Stimulated activated CD4-positive, alpha-beta T cell treated with anti-CD3 and anti-CD28 coated beads, Interleukin-2, amount 100 ng/mL, for 4 hours (primary cell): Measurements from ENCODE around the gene UTF1.

ENCODE experiments used
- DNase-seq: peaks from one replicate; pipeline ENCODE4 v3.0.0-alpha.2; 2020; ENCODE audit warnings: low read depth

UTF1 gene

DNA sequence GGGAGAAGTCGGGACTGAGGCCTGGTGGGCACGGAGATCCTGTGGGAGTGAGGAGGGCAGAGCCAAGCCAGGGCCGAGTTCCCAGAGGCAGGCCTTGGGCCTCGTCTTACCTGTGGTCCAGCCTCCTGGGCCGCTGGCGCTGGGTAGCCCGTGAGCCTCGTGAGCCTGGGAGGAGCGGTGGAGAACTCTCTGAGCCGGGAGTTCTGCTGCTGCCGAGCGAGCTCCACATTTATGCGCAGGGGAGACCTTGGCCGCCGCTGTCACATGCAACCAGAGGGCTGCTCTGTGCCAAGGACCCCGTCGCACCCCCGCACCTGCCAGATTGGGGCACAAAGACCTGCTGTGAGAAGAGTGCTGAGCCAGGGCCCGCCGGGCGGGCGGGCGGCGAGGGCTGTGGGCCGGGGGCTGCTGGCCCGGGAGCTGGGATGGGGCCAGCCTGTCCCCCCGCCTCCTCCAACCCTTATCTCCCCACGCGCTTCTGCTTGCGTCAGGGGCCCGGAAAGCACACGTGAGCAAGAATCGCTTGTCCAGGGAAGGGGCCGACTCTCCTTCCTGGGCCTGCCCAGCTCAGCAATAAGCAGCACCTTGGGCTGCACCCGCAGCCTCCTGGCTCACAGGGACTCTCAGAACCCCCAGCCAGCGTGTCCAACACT lies 17.8 kb downstream of the UTF1 start:
- DNase-seq = no peak

- DNase-seq = no peak
These were observed 18.3 kb downstream of the UTF1 start for GRCh38 chr10:133248334-133248715.

DNA sequence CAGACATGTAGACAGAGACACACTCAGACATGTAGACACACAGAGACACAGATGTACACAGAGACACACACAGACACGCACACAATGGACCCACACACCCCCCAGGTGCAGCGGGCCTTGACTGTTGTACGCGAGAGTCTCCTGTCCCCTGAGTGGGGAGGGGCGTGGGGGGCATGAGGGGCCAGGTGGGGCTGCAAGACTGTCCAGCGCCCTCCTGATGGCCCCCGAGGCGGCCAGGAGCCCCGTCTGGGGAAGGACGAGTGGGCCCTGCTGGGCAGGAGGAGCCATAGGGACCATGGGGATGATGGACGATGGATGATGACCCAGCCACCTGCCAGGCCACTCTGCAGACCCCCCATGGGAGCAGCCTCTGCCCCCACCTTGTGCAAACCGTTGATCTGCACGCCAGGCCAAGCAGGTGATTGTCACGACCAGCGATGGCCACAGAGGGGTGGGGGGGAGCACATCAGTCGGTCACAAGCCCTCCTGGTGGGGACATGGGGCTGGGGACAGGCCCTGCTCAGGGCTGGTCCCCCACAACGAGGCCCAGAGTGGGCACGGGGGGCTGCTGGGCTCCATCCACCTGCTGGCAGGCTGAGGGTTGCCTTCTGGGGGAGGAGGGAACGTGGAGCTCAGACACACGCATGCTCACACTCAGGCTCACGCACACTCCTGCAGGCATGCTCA lies 19.2 kb downstream of the UTF1 start:
- DNase-seq = no peak

DNA sequence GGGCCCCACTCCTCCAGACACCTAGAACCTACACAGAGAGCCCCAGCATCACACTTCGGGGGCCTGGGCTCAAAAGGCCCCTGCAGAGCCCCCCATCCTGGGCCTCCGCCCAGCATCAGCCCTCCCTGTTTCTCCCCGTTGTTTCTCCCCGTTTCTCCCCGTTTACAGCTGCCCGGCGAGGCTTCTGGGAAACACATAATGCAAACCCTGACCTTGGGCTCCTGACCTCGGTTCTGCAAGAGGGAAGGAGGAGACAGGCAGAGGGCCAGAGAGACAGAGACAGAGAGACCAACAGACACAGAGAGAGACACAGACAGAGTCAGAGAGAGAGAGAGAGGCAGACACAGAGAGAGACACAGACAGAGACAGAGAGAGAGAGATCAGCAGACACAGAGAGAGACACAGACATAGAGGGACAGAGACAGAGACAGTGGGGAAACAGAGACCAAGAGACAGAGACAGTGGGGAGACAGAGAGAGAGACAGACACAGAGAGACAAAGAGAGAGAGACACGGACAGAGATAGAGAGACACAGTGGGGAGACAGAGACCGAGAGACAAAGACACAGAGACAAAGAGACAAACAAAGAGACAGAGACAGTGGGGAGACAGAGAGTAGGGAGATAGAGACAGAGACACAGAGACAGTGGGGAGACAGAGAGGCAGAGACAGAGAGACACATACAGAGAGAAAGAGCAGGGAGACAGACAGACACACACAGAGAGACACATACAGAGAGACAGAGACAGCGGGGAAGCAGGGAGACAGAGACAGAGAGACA lies 20.1 kb downstream of the UTF1 start:
- no peak for DNase-seq

DNA sequence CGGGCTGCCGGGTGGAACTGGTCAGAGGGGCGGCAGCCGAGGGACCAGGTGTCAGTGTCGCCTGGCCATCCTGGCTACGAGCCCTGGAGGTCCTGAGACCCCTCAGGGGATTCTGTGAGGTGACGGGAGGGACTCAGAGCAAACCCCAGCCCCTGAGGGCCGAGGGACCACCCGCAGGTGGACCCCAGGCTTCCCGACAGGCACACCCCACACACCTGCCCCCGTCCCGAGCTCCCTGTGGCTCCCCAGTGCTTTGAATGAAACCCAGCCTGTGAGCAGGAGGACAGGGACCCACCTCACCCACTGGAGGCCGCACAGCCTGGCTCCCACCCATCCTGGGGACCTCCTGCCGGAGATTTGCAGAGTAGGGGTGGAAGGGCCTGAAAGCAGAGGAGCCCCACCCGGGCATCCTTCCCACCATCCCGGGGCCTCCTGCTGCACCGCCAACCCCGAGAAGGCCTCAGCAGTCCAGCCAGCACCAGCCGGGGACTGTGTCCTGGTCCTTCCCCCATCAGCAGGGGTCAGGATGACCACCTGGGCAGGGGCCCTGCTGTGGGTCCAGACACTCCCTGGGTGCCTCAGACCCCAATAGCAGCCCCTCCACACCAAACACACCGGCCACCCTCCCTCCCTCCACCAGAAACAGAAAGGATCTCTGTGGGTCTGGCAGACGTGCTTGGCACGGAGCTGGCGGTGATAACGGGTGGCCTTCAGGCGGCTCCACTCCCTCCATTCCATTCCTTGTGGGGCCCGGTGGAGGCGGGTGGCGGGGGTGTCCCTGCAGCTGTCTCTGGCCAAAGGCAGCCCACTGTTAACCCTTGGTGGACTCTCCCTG lies 21.6 kb downstream of the UTF1 start:
- DNase-seq = no peak

GRCh38 chr10:133252223-133252552 lies 22.2 kb downstream of the UTF1 start:
- no peak for DNase-seq

- DNase-seq = no peak
These were observed 23.4 kb downstream of the UTF1 start for GRCh38 chr10:133253361-133253955.

DNA sequence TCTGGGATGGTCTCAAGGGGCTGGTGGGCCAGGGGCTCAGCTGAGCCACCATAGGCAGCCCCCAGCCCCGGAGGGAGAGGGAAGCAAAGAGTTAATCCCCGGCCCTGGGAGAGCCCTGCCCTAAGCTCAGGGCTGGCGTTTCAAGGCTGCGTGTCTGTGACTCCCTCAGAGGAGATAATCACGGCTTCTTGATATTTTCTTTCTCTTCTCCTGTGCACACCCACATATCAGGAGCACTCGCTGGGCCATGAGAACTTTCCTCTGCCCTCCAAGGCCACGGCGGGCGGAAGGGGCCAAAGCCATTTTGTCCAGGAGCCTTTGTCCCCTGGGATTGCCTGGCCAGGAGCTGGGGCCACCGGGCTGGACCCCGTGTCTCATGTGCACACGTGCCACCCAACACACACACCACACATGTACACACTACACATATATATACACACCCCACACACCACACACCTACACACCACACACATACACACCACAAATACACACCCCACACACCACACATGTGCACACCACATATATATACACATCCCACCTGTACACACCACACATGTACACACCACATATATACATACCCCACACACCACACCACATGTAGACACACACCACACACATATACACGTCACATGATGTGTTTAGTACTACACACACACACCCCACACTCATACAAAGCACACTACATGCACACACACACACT lies 24.6 kb downstream of the UTF1 start:
- no peak for DNase-seq

DNA sequence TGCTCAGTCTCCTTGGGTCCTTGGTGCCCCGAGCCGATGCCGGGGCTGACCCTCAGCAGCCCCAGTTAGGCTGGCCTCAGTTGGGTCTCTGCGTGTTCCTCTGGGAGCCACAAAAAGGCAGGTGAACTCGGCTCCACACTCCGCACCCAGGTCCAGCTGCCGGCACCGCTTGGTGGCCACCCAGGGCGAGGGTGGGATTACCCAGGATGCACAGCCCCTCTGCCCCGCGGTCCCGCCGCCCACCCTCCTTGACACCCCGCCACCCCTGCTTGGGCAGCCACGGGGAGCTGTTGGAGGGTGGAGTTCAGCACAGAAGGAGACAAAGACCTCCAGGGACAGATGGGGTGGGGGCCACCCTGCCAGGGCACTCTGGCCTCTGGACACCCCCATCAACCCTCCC lies 25.3 kb downstream of the UTF1 start:
- no peak for DNase-seq

DNA sequence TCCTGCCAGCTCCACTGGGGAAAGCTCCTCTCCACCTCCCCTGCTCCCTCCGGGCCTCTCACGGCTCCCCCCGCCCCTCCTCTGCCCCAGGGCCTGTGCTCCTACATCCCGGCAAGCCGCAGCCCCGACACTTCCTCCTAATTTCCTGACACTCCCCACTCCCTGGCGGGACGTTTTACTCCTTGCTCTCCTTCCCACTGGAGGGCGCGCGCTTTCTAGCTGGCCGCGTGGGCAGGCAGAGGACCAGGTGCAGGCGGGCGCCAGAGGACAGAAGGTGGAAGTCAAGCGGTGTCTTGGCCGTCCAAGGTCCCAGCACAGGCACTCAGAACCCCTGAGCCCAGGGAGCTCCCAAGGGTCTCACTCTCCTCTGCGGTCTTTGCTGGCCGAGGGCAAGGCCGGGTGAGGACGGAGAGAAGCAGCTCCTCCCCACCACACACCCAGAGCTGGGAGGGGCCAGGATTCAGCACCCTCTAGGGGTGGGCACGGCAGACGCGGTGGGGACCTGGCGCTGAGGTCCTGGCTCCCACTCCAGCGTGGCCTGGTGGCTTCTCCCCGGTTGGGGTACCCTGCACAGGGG lies 27.6 kb downstream of the UTF1 start:
- DNase-seq = no peak

DNA sequence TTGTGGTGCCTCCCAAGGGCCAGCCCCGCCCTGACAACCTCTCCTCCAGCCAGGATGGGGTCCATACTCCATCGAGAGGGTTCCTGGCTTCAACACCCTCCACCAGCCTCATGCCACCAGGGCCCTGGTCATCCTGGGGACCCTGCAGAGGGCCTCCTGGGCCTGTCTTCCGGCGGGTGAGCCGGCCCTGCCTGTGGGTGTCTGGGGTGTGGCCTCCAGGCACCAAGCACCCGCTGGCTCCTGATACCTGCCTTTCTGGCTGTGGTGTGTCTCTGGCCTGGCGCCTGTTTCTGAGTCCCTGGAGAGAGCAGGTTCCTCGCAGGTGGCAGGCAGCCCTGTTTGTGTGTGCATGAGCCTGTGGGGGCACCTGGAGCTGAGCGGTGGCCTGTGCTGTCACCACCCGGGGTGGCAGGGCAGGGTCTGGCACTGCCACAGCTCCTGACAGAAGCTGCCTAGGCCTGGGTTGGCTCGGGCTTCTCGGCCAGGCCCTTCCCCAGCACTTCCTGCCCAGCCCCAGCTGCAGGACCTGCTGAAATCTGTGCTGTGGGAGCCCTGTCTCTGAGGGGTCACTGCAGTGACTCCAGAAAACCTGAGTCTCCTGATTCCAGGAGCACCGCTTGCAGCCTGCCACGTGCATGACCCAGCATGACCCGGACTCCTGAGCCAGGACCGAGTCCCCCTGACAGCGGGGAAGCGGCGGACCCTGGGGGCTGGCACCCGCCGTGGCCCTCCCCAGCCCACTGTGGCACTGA lies 28.2 kb downstream of the UTF1 start:
- no peak for DNase-seq

DNA sequence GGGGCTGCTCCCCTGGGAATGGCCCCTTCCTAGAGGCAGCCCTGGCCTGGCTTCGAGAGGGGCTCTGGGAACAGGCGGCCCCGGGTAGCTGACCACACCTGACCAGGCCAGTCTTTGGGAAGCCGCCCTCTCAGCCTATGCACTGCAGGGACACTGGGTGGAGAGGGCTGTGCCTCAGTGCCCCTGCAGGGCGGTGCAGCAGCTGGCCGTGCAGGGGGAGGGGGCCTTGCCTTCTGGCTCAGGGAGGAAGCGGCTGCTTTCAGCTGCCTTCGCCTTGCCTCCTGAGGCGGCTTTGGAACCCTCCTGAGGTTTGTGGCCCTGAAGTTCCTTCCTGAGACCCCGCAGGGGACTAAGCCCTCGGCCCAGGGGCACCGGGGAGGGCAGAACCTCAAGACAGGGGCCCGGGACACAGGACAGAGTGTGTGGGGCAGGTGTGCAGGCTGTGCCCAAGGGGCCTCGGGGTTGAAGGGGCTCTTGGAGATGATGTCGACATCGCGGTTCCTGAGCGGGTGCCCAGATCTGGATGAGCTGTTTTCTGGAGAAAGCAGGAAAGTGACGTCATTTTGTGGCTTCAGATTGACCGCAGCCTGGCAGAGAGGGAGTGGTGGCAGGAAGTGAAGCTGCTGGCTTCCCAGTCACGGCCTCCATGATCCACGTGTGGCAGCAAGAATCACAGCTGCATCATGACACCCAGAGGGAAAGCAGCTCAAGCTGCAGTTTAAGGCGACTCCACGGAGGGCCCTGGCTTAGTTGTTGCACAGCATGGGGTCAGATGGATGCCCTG lies 29.0 kb downstream of the UTF1 start:
- peak; percentile 84 for DNase-seq

GRCh38 chr10:133259602-133259989 lies 29.6 kb downstream of the UTF1 start:
- no peak for DNase-seq

- peak; percentile 52 for DNase-seq
These were observed 31.1 kb downstream of the UTF1 start for GRCh38 chr10:133260895-133261725.

GRCh38 chr10:133261726-133262325 lies 31.8 kb downstream of the UTF1 start:
- peak; percentile 70 for DNase-seq

- DNase-seq = no peak
These were observed 32.7 kb downstream of the UTF1 start for GRCh38 chr10:133262696-133263095.

- DNase-seq = no peak
These were observed 33.7 kb downstream of the UTF1 start for GRCh38 chr10:133263674-133264073.

DNA sequence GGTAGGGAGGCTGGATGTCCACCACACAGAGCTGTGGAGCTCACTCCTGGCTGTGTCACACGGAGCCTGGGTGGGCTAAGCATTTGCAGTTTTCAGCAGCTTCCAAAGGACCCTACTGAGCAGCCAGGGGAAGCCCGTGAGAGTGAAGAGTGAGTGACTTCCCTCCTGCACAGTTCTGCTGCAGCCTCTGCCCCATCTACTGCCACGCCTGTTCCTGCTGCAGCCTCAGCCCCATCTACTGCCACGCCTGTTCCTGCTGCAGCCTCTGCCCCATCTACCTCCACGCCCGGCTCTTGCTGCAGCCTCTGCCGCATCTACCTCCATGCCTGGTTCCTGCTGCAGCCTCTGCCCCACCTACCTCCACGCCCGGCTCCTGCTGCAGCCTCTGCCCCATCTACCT lies 34.4 kb downstream of the UTF1 start:
- DNase-seq = no peak
